Renal cortex interstitium (tissue), 11 donors: ENCODE results near the gene THAP3. TPM values are rescaled to one million over a fixed set of nuclear protein-coding genes. Genes with fewer than 3 reads are reported as not detected.

Experiments used
- DNase-seq, 11 donors: peaks; one replicate each; pipeline ENCODE4 v3.0.0-alpha.2; 2013; ENCODE audit warnings: low read depth in 9 of 11, low spot score in 4 of 11; ENCODE audit errors: extremely low read depth in 1 of 11
- polyA plus RNA-seq, 3 donors: library from polyadenylated mRNA; unstranded; fragments of 120-200 nt; gene quantifications; one replicate each; pipeline ENCODE4 v1.2.1, GENCODE V29; 2013; ENCODE audit not compliant: insufficient read length in 3 of 3

Gene THAP3
- polyA plus RNA-seq, 3 donors = 16.3 to 25.6 (median 20.3) TPM

DNA sequence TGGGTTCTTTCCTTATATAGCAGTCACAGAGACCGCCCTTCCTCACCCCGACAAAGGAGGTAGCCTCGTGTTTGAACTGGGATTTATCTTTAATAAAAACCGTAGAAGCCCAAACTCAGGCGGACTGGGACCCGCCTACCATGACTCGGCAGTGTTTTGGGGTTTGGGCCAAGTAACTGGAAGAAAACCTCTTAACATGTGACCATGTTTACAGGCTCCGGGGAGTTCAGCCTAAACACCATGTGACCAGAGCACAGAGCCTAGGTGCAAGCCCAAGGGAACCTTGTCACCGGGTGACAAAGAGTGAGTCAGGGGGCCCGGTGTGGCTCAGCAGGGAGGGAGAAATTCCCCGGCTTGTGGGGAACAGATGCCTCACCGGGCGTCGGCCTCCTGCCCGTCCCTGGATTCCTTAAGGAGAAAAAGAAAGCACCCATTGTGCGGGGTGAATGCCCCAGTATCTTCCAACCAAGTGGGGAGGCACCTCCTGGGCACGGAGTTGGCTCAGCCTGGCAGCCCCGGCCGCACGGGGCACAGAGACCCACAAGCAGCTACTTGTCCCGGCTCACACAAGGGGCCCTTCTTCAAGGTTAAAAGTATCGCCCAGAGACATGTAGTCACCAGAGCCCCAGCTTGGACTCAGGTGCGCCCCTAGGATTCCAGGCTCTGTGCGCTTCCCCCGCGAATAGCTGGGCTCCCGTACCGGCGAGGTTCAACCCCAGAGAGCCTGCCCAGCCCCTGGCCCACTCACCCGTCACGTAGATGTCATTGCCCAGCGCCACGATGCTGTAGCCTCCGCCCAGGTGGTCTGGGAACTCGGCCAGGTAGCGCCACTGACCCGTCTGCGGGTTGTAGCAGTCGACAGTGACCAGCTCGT, 23.4 kb upstream of the THAP3 start:
- peak in 1 of 11 donors; percentile 50 for DNase-seq

DNA sequence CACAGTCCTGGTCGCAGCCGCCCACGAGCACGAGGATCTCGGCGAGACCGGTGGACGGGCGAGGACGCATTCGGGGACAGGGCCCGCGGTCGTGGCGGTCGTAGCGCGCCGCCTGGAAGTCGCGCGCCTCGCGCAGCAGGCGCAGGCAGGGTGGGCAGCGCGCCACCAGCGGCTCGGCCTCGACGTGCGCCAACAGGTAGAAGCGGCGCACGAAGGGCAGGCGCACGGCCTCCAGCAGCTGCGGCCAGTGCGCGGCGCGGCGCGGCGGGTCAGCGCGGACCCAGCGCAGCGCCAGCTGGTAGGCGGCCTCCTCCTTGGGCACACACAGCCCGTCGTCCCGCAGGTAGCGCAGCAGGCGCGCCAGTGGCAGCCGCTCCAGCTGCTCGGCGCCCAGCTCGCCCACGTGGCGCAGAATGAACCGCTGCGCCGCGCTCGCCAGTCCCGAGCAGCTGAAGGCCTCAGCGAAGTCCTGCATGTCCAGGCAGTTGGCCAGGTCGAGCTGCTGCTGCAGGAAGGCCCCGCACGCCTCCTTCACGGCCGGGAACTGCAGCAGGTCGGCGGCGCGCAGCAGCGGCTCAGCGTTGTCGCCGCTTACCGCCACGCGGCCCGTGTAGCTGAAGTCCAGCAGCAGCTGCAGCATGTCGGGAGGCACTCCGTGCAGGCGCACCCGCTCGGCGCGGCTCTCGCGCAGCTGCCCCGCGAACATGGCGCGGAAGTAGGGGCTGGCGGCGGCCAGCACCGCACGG, 22.6 kb upstream of the THAP3 start:
- peak in 1 of 11 donors; percentile 48 for DNase-seq

DNA sequence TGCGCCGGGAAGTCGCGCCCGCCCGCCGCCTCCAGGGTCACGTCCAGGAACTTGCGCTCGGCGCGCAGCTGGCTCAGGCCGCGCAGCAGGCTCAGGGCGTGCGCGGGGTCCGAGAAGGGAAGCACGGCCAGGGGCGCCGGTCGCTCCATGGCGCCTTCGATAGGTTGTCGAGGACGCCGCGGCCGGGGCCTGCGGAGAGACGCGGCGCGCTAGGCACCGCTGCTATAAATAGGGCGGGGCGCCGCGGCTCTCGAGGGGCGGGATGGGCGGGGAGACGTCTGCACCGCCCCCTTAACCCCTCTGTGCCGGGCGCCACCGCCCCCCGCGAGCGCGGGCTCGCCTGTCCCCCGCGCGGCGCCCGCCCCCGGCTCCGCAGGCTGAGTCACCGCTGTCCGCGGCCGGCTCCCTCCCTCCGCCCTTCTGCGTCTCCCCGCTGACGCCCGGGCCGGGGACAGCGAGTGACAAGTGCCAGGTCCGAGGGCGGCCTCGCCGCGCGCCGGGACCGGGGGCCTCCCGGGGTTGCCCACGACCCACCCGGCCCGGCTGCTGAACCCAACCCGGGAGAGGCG, 21.9 kb upstream of the THAP3 start, which contains the start of gene KLHL21:
KLHL21 (minus strand) TSS at position 201 of the 569 bp plus-strand sequence; CDS start at position 149, 52 bp downstream.
- peak in 6 of 11 donors; percentile 55 to 82 (median 78) for DNase-seq

DNA sequence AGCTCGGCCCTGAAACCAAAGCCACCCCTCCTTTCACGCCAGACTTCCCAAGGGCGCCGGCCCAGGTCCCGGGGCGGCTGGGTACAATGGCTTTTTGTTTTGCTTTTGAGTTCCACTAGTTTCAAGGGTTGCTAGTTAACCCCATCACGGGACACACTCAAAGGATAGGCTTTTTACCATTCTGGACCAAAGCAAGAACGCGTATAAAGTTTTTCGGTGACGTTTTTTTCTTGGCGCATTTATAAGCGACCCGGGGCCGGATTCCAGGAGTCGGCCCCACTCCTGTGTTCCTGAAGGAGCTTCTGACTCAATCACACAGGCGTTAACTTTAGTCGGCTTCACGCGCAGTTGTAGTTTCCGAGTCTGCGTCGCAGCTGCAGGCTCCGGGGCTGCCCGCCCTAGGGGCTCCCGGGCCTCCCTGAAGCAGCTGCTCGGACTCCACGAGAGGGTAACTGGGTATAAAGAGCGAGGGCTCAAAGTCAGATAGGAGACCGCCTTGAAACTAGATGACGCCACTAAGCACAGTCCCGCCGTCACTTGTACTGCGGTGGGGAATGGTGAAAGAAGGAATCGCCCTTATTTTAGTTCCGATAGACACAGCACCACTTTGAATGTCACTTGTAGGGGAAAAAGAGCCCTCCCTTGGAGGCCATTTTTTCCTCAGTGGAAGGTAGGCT, 21.3 kb upstream of the THAP3 start:
- DNase-seq = peak in 4 of 11 donors; percentile 49 to 64 (median 52)

DNA sequence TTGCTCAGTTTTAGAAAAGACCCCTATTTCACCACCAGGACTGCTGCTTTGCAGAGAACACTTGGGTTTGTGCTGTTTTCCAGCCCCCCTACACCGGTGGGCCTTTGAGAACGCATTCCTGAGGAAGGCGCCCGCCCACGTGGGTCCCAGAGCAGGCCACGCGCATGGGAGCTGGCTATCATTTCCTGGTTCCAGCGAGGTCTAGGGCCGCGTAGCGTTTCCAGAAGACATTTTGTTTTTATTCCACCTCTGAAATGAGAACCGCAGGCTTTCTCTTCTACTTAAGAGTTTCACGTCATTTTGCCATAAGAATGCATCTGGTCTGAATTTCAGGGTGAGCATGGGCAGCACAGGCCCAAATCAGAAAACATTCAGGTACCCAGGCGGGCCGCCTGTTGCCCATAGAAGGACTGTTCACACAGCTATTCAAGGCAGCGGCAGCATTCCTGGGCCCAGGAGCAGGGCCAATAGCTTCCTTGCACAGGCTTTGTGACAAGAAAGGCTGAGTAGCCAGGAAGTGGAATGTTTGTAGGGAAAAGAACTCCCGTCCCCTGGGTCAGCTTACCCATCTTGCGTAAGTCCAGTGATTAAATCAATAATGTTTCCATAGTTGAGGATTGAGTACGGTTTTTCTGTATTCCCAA, 20.6 kb upstream of the THAP3 start:
- peak in 3 of 11 donors; percentile 54 to 75 (median 64) for DNase-seq

DNA sequence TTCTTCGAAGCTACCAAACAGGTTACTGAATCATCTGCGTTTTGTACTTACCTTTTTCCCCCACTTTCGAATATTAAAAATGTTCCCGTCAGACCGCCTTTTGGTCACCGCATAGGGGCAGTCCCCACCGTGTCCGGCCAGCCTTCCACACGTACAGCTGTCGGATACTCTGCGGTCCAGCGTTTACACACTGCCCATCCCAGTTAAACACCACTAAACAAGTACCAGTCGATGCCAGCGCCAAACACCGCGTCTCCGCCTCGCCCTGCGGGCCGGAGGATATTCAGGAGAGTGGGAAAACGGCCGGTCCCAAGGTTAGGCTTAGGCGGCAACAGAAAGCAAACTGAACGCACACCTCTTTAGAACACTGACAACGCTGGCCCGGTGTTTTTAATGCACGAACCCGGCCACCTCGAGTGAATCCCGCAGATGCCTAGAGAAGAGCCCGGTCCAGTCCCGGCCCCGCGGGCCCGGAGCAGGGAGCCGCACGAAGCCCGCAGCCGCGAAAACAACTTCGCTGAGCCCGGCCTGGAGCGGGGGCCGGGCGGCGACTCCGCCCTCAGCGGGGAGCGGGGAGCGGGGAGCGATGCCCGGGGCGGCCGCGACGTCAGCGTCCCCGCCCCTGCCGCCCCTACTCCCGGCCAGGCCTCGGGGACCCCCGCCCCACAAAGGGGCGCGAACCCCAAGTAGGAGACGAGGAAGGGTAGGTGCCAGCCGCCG, 11.9 kb upstream of the THAP3 start:
- DNase-seq = peak in 2 of 11 donors; percentile 9 to 53

DNA sequence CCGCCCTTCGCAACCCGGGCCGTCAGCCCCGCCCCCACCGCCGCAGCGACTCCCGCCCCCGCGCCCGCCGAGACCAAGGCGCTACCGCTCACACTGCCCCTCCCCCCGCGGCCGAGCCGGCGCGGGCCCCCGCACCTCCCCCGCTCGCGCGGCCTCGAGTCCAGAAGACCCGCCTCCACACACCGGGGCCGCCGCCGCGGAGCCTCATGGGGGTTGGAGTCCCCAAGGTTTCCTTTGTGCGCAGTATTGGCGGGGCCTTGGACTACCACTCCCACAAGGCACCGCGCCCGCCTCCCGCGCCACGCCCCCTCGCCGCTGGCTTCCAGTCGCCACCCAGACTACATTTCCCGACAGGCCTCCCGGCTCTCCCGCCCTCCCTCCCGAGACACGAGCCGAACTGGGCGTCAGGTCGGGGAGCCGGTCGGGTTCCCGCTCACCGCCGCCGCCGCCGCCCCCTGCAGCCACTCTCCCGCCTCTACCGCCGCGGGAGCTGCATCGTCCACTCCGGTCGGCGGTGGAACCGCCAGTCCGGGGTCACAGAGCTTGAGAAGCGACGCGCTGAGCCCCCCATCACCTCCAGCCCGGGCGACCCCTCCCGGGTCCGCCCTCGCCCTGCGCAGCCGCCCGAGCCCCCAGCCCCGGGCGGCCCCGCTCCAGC, 11.2 kb upstream of the THAP3 start, which contains the start of gene PHF13:
PHF13 (plus strand) TSS at position 371 of the 658 bp plus-strand sequence. CDS start 336 bp downstream, outside the sequence.
- DNase-seq = peak; percentile 92 to 99 (median 97)

DNA sequence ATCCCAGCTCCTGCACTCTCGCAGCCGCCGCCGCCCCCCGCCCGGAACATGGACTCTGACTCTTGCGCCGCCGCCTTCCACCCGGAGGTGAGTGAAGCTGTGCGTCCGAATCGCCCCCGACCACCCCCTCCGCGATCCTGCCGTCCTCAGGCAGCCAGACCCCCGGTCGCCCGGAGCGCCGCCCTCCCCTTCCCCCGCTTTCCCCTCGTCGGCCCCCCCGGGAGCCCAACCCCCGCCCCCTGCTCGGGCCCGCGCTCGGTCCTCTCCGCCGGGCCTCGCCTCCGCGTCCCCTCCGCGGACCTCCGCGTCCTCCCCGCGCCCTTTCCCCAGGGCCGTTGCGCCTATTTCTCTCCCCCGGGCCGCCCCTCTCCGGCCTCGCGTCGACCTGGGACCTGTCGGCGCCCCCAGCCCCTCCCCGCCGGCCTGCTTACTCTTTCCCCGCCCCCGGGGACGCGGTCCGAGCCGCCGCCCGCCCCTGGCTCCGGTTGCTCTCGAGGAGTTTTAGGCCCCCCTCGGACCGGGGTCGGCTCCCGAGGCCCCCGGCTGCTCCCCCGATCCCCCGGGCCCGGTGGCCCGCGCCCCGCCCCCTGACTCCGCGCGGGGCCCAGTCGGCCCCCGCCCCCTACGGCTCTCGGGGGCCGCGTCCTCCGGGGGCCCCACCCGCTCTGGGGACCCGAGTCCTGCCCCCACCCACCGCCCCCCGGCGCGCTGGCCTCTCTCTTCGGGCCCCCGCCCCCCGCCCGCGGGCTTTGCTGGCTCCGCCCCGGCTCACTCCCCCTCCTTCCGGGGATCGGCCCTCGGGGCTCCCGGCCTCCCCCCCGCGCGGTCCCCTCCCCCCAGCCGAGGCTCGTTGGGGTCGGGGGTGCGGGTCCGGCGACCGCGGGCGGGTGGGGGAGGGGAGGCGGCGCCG, 10.4 kb upstream of the THAP3 start:
- DNase-seq = peak in 4 of 11 donors; percentile 41 to 59 (median 52)

DNA sequence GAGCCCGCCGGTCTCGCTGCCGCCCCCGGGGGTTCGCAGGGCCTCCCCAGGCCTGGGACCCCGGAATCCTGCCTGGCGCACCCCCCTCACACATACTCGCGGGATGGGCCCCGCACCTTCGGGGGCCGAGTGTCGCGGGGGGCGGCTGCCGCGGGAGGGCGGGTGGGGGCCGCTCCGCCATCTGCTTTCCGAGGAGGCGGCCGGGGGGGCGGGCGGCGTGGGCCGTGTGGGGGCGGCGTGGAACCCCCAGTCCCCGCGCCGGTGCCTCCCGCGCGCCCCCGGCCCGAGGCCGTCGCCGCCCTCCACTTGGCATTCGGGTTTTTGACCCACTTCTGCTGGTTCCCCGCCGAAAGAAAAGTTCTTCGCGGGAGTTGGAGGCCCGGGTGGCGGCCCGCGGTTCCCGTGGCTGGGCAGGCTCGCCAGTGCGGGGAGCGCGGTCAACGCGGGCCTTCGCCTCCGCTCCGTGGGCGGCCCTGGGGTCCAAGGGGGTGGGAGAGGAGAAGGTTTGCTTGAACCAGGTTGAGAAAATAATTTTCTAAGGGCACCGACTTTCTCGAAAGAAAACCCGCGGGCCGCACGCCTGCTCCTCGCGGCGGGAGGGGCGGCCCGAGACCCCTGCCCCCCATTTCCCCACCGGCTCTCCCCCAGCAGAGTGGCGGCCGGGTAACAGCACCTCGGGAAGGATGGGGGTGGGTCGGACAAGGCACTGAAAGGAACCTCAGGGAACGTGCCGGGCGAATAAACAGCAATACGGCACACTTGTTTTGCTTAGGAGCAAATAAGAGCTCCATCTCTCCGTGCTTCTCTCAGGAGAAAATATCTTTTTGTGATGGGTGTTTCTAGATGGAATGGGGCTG, 9.5 kb upstream of the THAP3 start:
- DNase-seq = no peak

DNA sequence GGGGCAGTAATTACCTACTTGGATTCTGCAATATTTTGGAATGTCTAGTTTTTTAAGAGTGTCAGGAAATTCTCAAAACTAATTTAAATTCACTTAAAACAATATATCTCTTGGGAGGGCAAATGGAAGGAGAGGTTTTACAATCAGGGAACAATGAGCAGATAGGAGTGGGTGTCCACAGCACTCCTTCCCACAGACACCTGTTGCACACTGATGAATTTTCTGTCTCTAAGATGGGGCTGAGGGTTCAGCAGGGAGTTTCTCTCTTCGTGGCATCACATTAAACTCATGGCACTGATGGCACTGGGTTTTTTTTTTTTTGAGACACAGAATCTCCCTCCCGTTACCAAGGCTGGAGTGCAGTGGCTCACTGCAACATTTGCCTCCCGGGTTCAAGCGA, 5.6 kb upstream of the THAP3 start:
- no peak for DNase-seq

DNA sequence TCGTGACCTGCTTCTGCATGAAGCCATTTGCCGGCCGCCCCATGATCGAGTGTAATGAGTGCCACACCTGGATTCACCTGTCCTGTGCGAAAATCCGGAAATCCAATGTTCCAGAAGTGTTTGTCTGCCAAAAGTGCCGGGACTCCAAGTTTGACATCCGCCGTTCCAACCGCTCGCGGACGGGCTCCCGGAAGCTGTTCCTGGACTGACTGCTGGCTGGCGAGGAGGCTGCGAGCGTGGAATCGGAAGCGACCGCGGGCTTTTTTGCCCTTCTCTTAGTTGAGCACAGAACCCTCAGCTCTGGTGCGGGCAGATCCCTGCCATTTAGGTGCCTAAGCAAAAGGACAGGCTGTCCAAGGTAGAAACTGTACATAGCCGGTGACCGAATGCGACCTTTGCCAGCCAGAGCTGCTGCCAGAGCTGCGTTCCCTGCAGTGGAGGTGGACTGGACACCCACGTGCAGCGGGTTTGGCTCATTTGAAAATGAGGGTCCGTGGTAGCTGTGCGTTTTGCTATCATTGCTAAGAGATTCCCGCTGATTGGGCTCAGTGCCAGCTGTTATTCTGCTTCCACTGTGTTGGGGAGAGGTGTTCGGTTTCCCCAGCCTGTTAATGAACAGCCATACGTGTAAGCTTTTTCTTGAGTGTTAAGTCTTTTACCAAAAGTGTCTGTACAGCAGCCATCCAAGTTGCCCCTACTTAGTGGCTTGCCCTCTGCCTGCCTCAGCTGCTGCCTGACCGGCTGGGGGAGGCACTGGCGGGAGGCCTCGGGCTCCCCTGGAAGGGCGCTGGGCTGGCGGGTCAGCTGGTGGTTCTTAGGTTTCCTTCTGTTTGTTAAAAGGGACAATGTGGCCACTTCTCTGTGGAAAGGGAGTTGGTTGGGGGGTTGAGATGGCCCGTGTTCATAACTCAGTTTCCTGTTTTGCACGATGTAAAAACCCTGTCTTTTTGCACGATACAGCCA, 3.0 kb upstream of the THAP3 start:
- DNase-seq = no peak

DNA sequence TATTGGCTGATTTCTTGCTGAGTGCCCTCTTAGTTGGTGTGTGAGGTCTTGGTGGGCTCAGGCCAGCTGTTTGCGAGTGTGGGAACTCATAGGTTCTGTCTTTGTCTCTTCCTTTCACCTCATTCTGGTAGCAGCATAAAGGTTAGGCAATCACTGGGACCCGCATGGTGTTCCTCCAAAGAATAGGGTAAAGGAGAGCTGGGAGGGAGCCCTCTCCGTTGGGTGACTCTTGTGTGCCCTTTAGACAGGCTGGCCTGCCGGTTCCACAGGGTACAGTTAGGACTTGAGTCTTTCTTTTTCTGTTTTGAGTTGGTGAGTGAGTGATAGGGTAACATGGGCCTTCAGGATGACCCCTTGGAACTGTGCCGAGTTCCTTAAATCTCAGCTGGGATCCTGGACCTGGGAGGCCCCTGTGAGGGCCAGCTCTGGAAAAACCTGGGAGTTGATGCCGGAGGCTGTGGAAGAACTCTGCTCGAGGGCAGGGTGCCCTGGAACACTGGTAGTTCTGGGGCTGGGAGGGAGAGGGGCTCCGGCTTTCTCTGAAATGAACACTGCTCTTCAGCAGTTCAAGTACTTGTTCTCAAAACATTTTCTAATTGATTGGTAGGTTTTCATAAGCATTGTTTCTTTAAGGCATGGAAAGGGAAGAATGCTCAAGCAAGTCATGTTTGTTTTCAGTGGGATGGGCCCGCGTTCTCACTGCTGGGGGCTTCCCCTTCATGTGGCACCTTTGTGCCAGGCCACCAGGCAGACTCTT, 2.1 kb upstream of the THAP3 start:
- DNase-seq = no peak

DNA sequence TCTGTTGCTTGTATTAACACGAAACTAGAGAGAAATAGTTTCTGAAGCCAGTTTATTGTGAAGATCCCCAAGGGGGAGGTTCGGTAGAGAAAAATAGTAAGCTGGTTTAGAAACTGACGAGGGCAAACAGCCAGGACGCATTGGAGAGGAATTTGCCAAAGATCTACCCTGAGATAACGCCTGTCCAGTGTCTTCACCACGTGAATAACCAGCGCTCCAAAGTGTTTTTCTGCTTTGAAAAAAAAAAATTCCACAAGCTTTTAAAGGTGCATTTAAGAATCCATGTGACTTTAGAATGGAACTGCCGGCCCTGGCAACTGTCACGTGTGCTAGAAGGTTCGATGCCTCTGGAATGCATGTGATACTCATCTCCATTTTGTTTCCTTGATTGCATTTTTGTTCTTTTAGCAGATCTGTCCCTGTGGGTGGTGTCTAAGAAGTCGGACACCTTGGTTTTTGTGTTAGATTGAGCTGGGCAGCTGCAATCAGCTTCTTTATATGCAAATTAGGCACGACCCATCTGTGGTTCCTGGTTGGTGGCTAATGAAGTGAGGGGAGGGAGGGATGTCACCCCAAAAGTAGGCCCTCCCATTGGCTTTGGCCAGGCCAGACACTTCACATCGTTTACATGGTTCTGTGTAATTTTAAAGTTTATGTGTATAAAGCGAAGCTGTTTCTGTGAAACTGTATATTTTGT, 1.3 kb upstream of the THAP3 start:
- DNase-seq = no peak
